Neuronal stem cell (in vitro differentiated cells): Measurements from ENCODE around the gene DAO.

ENCODE experiments used
- DNase-seq: peaks from one replicate; pipeline ENCODE4 v3.0.0-alpha.2; 2013; ENCODE audit warnings: low spot score
- H2AFZ ChIP-seq: one replicate; pipeline ENCODE4 v1.6.1; 2013; ENCODE audit warnings: mild to moderate bottlenecking, low read length, inconsistent platforms
- H2AK5ac ChIP-seq: 2 replicates; pipeline ENCODE4 v1.6.1; 2013; ENCODE audit warnings: low read depth, mild to moderate bottlenecking, inconsistent platforms, low read length, moderate library complexity, mixed read lengths
- H2BK120ac ChIP-seq: 2 replicates; pipeline ENCODE4 v1.6.1; 2013; ENCODE audit warnings: low read depth, mild to moderate bottlenecking, inconsistent platforms, low read length, moderate library complexity, mixed read lengths
- H2BK12ac ChIP-seq: one replicate; pipeline ENCODE4 v1.6.1; 2013; ENCODE audit warnings: low read length, inconsistent platforms
- H2BK15ac ChIP-seq: 2 replicates; pipeline ENCODE4 v1.6.1; 2013; ENCODE audit warnings: mild to moderate bottlenecking, low read length, inconsistent platforms, mixed read lengths
- H2BK5ac ChIP-seq: one replicate; pipeline ENCODE4 v1.6.1; 2013; ENCODE audit warnings: inconsistent platforms, mild to moderate bottlenecking, low read length, moderate library complexity
- H3K14ac ChIP-seq: one replicate; pipeline ENCODE4 v1.6.1; 2013; ENCODE audit warnings: low read length, inconsistent platforms
- H3K18ac ChIP-seq: 2 replicates; pipeline ENCODE4 v1.6.1; 2013; ENCODE audit warnings: low read length, inconsistent platforms
- H3K23ac ChIP-seq: 2 replicates; pipeline ENCODE4 v1.6.1; 2013; ENCODE audit warnings: low read depth, mild to moderate bottlenecking, mixed read lengths, low read length, inconsistent platforms; ENCODE audit not compliant: poor library complexity
- H3K27ac ChIP-seq: replicated peaks from 3 replicates; pipeline ENCODE4 v1.5.1; 2013; ENCODE audit warnings: low read length, inconsistent platforms
- H3K27me3 ChIP-seq, 3 experiments: 2 replicates each; pipeline ENCODE4 v1.6.1; 2013; ENCODE audit warnings: low read length in 3 of 3, mild to moderate bottlenecking in 2 of 3, inconsistent platforms in 1 of 3, low read depth in 1 of 3, mixed read lengths in 1 of 3, moderate library complexity in 1 of 3; ENCODE audit not compliant: control insufficient read depth in 3 of 3, insufficient read depth in 3 of 3
- H3K36me3 ChIP-seq, 2 donors: replicated peaks in 1 of 2; 2 replicates each; pipeline ENCODE4 v1.6.1; 2013; ENCODE audit warnings: low read length in 2 of 2; ENCODE audit not compliant: control insufficient read depth in 2 of 2, insufficient read depth in 2 of 2
- H3K4ac ChIP-seq: 2 replicates; pipeline ENCODE4 v1.6.1; 2013; ENCODE audit warnings: inconsistent platforms, mild to moderate bottlenecking, low read length, moderate library complexity
- H3K4me1 ChIP-seq, 2 donors: 1 replicate in 1 of 2; 2 replicates in 1 of 2; pipeline ENCODE4 v1.6.1; 2013; ENCODE audit warnings: low read length in 2 of 2, low read depth in 1 of 2; ENCODE audit not compliant: control insufficient read depth in 2 of 2, insufficient read depth in 1 of 2
- H3K4me2 ChIP-seq: one replicate; pipeline ENCODE4 v1.6.1; 2013; ENCODE audit warnings: mild to moderate bottlenecking, low read length, inconsistent platforms; ENCODE audit not compliant: insufficient read depth, poor library complexity, severe bottlenecking
- H3K4me3 ChIP-seq, 2 donors: 2 replicates each; pipeline ENCODE4 v1.5.1; 2013; ENCODE audit warnings: low read length in 2 of 2, mild to moderate bottlenecking in 2 of 2, inconsistent platforms in 1 of 2, moderate library complexity in 1 of 2
- H3K79me1 ChIP-seq: one replicate; pipeline ENCODE4 v1.6.1; 2013; ENCODE audit warnings: low read depth, mild to moderate bottlenecking, inconsistent platforms, low read length, moderate library complexity
- H3K9ac ChIP-seq: one replicate; pipeline ENCODE4 v1.6.1; 2013; ENCODE audit warnings: mild to moderate bottlenecking, low read depth, low read length, inconsistent platforms; ENCODE audit not compliant: poor library complexity
- H3K9me3 ChIP-seq, 2 donors: replicated peaks in 1 of 2; 2 replicates each; pipeline versions ENCODE3 to v1.6.1; 2013; ENCODE audit warnings: low read length in 2 of 2, mild to moderate bottlenecking in 2 of 2, inconsistent platforms in 1 of 2, low read depth in 1 of 2, mixed read lengths in 1 of 2, moderate library complexity in 1 of 2; ENCODE audit not compliant: control insufficient read depth in 2 of 2, insufficient read depth in 1 of 2
- H4K8ac ChIP-seq: one replicate; pipeline ENCODE4 v1.6.1; 2013; ENCODE audit warnings: low read depth, mild to moderate bottlenecking, inconsistent platforms, low read length, moderate library complexity
- H4K91ac ChIP-seq: one replicate; pipeline ENCODE4 v1.6.1; 2013; ENCODE audit warnings: low read length, low read depth, mild to moderate bottlenecking, inconsistent platforms; ENCODE audit not compliant: poor library complexity
- WGBS, 2 donors: extraction: QIAGEN DNeasy Blood & Tissue Kit; methylation state at CpG; one replicate each; pipeline ENCODE4 v1.1.7; 2013; ENCODE audit warnings: missing lambda C conversion rate in 2 of 2, mixed read lengths in 1 of 2; ENCODE audit not compliant: insufficient read length in 2 of 2, insufficient replicate concordance in 1 of 2; ENCODE audit errors: extremely low coverage in 2 of 2; 5-methylcytosine and 5-hydroxymethylcytosine counted together

Gene DAO

DNA sequence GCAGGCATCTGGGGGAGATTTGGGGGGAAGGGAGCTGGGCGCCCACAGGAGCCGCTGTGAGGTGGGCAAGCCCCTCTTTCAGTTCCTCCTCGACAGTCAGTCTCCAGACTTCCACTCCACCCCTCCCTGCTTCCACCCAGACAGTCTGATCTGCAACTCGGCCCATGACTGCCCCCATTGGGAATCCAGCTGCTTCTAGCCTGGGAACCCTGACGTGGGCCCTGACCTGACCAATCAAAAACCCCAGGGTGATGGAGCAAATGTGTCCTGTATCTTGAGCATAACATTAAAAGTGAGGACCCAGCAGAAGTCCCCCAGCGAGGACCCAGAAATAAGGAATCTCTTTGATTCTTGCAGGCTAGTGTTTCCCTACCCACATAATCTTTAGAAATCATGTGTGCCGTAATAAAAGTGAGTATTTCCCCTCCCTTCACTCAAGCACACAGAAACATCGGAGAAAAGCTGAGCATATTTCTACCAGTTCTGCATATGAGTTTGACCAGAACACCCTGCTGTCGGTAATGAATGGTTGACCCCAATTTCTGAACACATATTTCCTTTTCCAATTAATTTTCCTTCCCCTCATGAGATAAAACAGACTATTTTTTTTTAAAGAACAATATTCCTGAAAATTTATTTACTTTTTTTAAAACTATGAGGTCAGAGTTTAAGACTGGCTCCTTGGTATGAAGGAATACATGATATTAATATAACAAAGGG is 28.9 kb upstream of the DAO start:
- no peak overlapping the region for H3K18ac ChIP-seq
- peaks cover 4 to 14% of the 10 kb centered on the region in 2 donors for H3K9me3 ChIP-seq
- H4K8ac ChIP-seq, result no peak overlapping the region
- no peak for DNase-seq
- H3K4me1 ChIP-seq, result peaks cover 2 to 3% of the 10 kb centered on the region in 2 donors
- no peak overlapping the region for H2AFZ ChIP-seq
- H3K9ac ChIP-seq, result no peak overlapping the region
- WGBS, 2 donors, result no CpG with 5 or more reads among the region's 9 CpGs
- H2AK5ac ChIP-seq, result no peak overlapping the region
- H3K14ac ChIP-seq, result no peak overlapping the region
- H3K4me2 ChIP-seq, result no peak overlapping the region
- no peak overlapping the region for H4K91ac ChIP-seq
- no peak overlapping the region for H2BK5ac ChIP-seq
- no peak overlapping the region for H3K23ac ChIP-seq
- H3K4me3 ChIP-seq, result no peak overlapping the region
- peaks cover 16 to 79% of the 10 kb centered on the region in 2 donors for H3K36me3 ChIP-seq
- H3K79me1 ChIP-seq, result peaks cover 1% of the 10 kb centered on the region
- no peak overlapping the region for H2BK15ac ChIP-seq
- no peaks in the 10 kb centered on the region for H3K27me3 ChIP-seq
- no peak overlapping the region for H3K27ac ChIP-seq
- no peak overlapping the region for H3K4ac ChIP-seq
- no peak overlapping the region for H2BK12ac ChIP-seq
- no peak overlapping the region for H2BK120ac ChIP-seq

DNA sequence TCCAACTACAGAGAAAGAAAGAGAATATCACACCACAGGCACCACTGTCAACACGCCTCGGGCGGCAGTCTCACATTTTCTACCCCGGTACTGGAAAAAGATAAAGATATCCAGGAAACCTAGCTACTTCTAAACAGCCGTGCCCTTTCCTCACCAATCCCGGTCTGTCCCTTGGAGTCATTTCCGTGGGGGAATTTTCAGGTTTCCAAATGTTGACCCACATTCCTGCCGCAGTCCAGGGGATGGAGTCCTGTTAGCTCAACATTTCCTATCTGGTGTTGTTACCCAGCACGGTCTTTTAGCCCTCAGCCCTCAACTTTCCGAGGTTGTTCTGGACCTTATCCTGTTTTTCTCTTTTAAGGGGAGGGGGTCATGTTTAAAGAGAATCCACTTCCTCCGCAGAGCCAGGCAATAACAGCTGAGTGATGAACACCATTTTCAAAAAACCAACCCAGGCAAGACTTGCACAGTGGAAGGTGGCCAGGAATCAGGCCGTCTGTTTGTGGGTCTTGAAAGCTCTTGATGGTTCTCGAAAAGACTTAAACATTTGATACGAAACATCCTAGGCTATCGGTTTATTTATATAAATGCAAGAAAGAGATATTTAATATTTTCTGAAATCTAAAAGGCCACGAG is 27.1 kb upstream of the DAO start:
- peaks cover 2 to 10% of the 10 kb centered on the region in 2 donors for H3K9me3 ChIP-seq
- H3K36me3 ChIP-seq, result peaks cover 9 to 61% of the 10 kb centered on the region in 2 donors
- H3K79me1 ChIP-seq, result peaks cover 7% of the 10 kb centered on the region
- no peak overlapping the region for H3K18ac ChIP-seq
- H3K4me3 ChIP-seq, result no peak overlapping the region
- no peak overlapping the region for H2BK15ac ChIP-seq
- H3K4ac ChIP-seq, result no peak overlapping the region
- H2BK5ac ChIP-seq, result no peak overlapping the region
- H3K9ac ChIP-seq, result no peak overlapping the region
- no peak for DNase-seq
- WGBS, 2 donors, result no CpG with 5 or more reads among the region's 16 CpGs
- no peak overlapping the region for H4K8ac ChIP-seq
- no peaks in the 10 kb centered on the region for H3K27me3 ChIP-seq
- H3K27ac ChIP-seq, result no peak overlapping the region
- H4K91ac ChIP-seq, result no peak overlapping the region
- H3K14ac ChIP-seq, result no peak overlapping the region
- H2AK5ac ChIP-seq, result no peak overlapping the region
- H2BK120ac ChIP-seq, result no peak overlapping the region
- no peak overlapping the region for H2BK12ac ChIP-seq
- peaks cover 8 to 11% of the 10 kb centered on the region in 2 donors for H3K4me1 ChIP-seq
- H3K23ac ChIP-seq, result no peak overlapping the region
- no peak overlapping the region for H3K4me2 ChIP-seq
- no peak overlapping the region for H2AFZ ChIP-seq

DNA sequence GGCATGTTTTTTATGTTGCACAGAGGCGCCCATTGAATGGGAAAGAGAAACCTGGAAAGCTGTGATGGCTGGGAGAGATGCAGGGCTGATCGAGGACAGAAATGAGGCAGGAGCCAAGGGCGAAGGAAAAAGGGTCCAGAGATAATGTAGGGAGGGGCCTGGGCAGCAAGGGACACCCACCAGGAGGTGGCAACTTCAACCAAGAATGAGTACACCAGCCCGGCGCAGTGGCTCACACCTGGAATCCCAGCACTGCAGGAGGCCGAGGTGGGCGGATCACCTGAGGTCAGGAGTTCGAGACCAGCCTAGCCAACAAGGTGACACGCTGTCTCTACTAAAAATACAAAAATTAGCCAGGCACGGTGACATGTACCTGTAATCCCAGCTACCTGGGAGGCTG is 26.5 kb upstream of the DAO start:
- WGBS, 2 donors, result no CpG with 5 or more reads among the region's 10 CpGs
- DNase-seq, result no peak
- Histone ChIP-seq H3K18ac (no peak overlapping the region), H3K27ac (no peak overlapping the region), H3K4ac (no peak overlapping the region), H2BK15ac (no peak overlapping the region), H3K4me3 (no peak overlapping the region), H3K14ac (no peak overlapping the region), H4K91ac (no peak overlapping the region), H2AK5ac (no peak overlapping the region), H2BK120ac (no peak overlapping the region), H4K8ac (no peak overlapping the region), H2BK12ac (no peak overlapping the region), H3K36me3 (peaks cover 7 to 55% of the 10 kb centered on the region in 2 donors), H3K27me3 (no peaks in the 10 kb centered on the region), H3K4me2 (no peak overlapping the region), H3K4me1 (peaks cover 10 to 14% of the 10 kb centered on the region in 2 donors), H2BK5ac (no peak overlapping the region), H3K9me3 (peaks cover 2 to 10% of the 10 kb centered on the region in 2 donors), H3K23ac (no peak overlapping the region), H3K79me1 (peaks cover 7% of the 10 kb centered on the region), H3K9ac (no peak overlapping the region), H2AFZ (no peak overlapping the region)

DNA sequence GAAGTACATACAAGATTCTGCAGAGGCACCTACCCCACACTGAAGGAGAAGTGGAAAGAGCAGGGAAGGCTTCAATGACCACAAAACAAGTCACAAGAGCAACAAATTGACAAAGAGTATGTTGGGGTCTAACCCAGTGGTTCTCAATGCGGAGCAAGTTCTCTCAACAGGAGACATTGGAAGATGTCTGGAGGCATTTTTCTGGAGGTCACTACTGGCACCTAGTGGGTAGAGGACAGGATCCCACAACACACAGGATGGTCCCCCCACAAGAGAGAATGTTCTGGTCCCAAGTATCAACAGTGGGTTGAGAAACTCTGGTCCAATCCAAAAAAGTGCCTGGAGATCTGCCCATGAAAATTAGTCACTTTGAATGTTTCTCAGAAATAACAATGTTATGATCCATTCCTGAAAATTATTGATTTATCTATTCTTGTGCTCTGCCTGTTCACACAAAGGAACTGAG is 25.9 kb upstream of the DAO start:
- H2AK5ac ChIP-seq, result no peak overlapping the region

More for the DNA sequence above, 25.9 kb upstream of the DAO start:
- Histone ChIP-seq H2BK120ac (no peak overlapping the region), H3K4ac (no peak overlapping the region), H3K36me3 (peaks cover 3 to 49% of the 10 kb centered on the region in 2 donors), H2AFZ (no peak overlapping the region), H3K4me3 (no peak overlapping the region), H3K27me3 (no peaks in the 10 kb centered on the region), H3K27ac (no peak overlapping the region), H4K8ac (no peak overlapping the region), H2BK15ac (no peak overlapping the region), H3K4me1 (peaks cover 15 to 20% of the 10 kb centered on the region in 2 donors), H2BK12ac (no peak overlapping the region), H3K9me3 (peaks cover 2 to 10% of the 10 kb centered on the region in 2 donors), H2BK5ac (no peak overlapping the region), H3K14ac (no peak overlapping the region), H3K23ac (no peak overlapping the region), H3K18ac (no peak overlapping the region), H4K91ac (no peak overlapping the region), H3K9ac (no peak overlapping the region), H3K4me2 (no peak overlapping the region), H3K79me1 (peaks cover 7% of the 10 kb centered on the region)
- no CpG with 5 or more reads among the region's 1 CpG for WGBS, 2 donors
- DNase-seq, result no peak
